OCI-LY1 (cell line): ENCODE measurements around the gene PTTG1.

ENCODE experiments used
- H2AFZ ChIP-seq: fragments of 200-600 bp; sonication (generic), shearing (Covaris generic); 2 replicates; pipeline ENCODE4 v1.6.0; 2014; ENCODE audit warnings: antibody characterized with exemption, mild to moderate bottlenecking, low read length
- H3F3A ChIP-seq: fragments of 200-600 bp; sonication (generic), shearing (Covaris generic); 2 replicates; pipeline ENCODE4 v1.6.0; 2014; ENCODE audit warnings: mild to moderate bottlenecking, antibody characterized with exemption, low read length, moderate library complexity; ENCODE audit not compliant: insufficient read depth
- H3K27ac ChIP-seq: fragments of 200-600 bp; sonication (generic); 2 replicates; pipeline ENCODE4 v1.5.1; 2014; ENCODE audit warnings: low read length, mixed run types, mild to moderate bottlenecking, low read depth; ENCODE audit not compliant: poor library complexity, severe bottlenecking
- H3K27me3 ChIP-seq: fragments of 200-600 bp; sonication (generic); 2 replicates; pipeline ENCODE4 v1.6.0; 2014; ENCODE audit warnings: antibody characterized with exemption, mild to moderate bottlenecking, low read length, moderate library complexity; ENCODE audit not compliant: insufficient read depth
- H3K36me3 ChIP-seq: fragments of 200-600 bp; sonication (generic); 2 replicates; pipeline ENCODE4 v1.6.1; 2014; ENCODE audit warnings: mild to moderate bottlenecking, antibody characterized with exemption, low read length, moderate library complexity, mixed read lengths; ENCODE audit not compliant: insufficient read depth
- H3K4me1 ChIP-seq: fragments of 200-600 bp; sonication (generic); 2 replicates; pipeline ENCODE4 v1.5.1; 2014; ENCODE audit warnings: mild to moderate bottlenecking, low read length, moderate library complexity; ENCODE audit not compliant: insufficient read depth, severe bottlenecking
- H3K4me2 ChIP-seq: fragments of 200-600 bp; sonication (generic), shearing (Covaris generic); 2 replicates; pipeline ENCODE4 v1.6.1; 2014; ENCODE audit warnings: low read length
- H3K4me3 ChIP-seq: fragments of 200-600 bp; sonication (generic); 2 replicates; pipeline ENCODE4 v1.5.1; 2014; ENCODE audit warnings: low read length, low read depth, mild to moderate bottlenecking, mixed read lengths; ENCODE audit not compliant: poor library complexity, severe bottlenecking
- H3K79me2 ChIP-seq: fragments of 200-600 bp; shearing (Covaris generic); 2 replicates; pipeline ENCODE4 v1.6.1; 2016; ENCODE audit warnings: mixed run types, low read length, mixed read lengths; ENCODE audit not compliant: insufficient read depth
- H3K9ac ChIP-seq: fragments of 200-600 bp; sonication (generic), shearing (Covaris generic); 2 replicates; pipeline ENCODE4 v1.6.1; 2014; ENCODE audit warnings: mild to moderate bottlenecking, low read length, mixed read lengths
- H3K9me2 ChIP-seq: fragments of 200-600 bp; sonication (generic), shearing (Covaris generic); 2 replicates; pipeline ENCODE4 v1.6.1; 2014; ENCODE audit warnings: low read depth, mild to moderate bottlenecking, low read length, mixed read lengths
- H3K9me3 ChIP-seq: fragments of 200-600 bp; shearing (Covaris generic); 2 replicates; pipeline ENCODE4 v1.6.1; 2014; ENCODE audit warnings: low read length, mixed read lengths
- H4K20me1 ChIP-seq: fragments of 200-600 bp; sonication (generic), shearing (Covaris generic); 2 replicates; pipeline ENCODE4 v1.6.0; 2016; ENCODE audit warnings: mild to moderate bottlenecking, low read length; ENCODE audit not compliant: insufficient read depth
- CTCF ChIP-seq: fragments of 200-600 bp; sonication (generic), shearing (Covaris generic); IDR thresholded peaks from 2 replicates; pipeline ENCODE4 v1.5.1; 2017; ENCODE audit warnings: mild to moderate bottlenecking, antibody characterized with exemption, low read length, moderate library complexity, mixed read lengths
- EZH2 ChIP-seq: fragments of 200-600 bp; sonication (generic), shearing (Covaris generic); IDR thresholded peaks from 2 replicates; pipeline ENCODE4 v1.8.0; 2017; ENCODE audit warnings: borderline replicate concordance, mixed run types, mild to moderate bottlenecking, antibody characterized with exemption, low read length, moderate library complexity, mixed read lengths

The PTTG1 gene

GRCh38 chr5:160452036-160452435 lies 30.4 kb downstream of the PTTG1 start:
- H3K4me3 ChIP-seq: no peak overlapping the region
- TF ChIP-seq CTCF (no peak), EZH2 (no peak)
- no peak overlapping the region for H3K9ac ChIP-seq
- peaks cover 5% of the 10 kb centered on the region; the same call in 1 of the 2 replicates for H3K9me3 ChIP-seq
- H3K27ac ChIP-seq: no peak overlapping the region
- H3F3A ChIP-seq: no peaks in the 10 kb centered on the region
- no peaks in the 10 kb centered on the region for H4K20me1 ChIP-seq
- H3K79me2 ChIP-seq: no peaks in the 10 kb centered on the region
- H3K4me1 ChIP-seq: no peaks in the 10 kb centered on the region
- no peak overlapping the region for H2AFZ ChIP-seq
- H3K36me3 ChIP-seq: no peaks in the 10 kb centered on the region; the same call in 1 of the 2 replicates
- H3K4me2 ChIP-seq: no peak overlapping the region
- H3K9me2 ChIP-seq: no peaks in the 10 kb centered on the region
- no peaks in the 10 kb centered on the region; the same call in 1 of the 2 replicates for H3K27me3 ChIP-seq

GRCh38 chr5:160452795-160453194 lies 31.1 kb downstream of the PTTG1 start:
- no peak overlapping the region for H2AFZ ChIP-seq
- H3K9ac ChIP-seq: no peak overlapping the region
- H3K4me2 ChIP-seq: no peak overlapping the region

GRCh38 chr5:160453751-160454150 lies 32.1 kb downstream of the PTTG1 start:
- H3K4me2 ChIP-seq: no peak overlapping the region
- H3K36me3 ChIP-seq: no peaks in the 10 kb centered on the region
- H3K9ac ChIP-seq: no peak overlapping the region
- no peaks in the 10 kb centered on the region for H3K9me2 ChIP-seq
- no peak overlapping the region for H2AFZ ChIP-seq
- H3F3A ChIP-seq: no peaks in the 10 kb centered on the region
- no peaks in the 10 kb centered on the region for H3K4me1 ChIP-seq
- H3K79me2 ChIP-seq: no peaks in the 10 kb centered on the region
- TF ChIP-seq EZH2 (no peak), CTCF (no peak)
- H4K20me1 ChIP-seq: no peaks in the 10 kb centered on the region
- H3K4me3 ChIP-seq: no peak overlapping the region
- H3K9me3 ChIP-seq: no peaks in the 10 kb centered on the region
- H3K27me3 ChIP-seq: no peaks in the 10 kb centered on the region; the same call in 1 of the 2 replicates
- H3K27ac ChIP-seq: no peak overlapping the region

More at GRCh38 chr5:160452795-160453194, 31.1 kb downstream of the PTTG1 start:
- H3K9me3 ChIP-seq: peaks cover 2% of the 10 kb centered on the region; the same call in 1 of the 2 replicates
- H3K27me3 ChIP-seq: no peaks in the 10 kb centered on the region; the same call in 1 of the 2 replicates
- TF ChIP-seq CTCF: no peak
- no peak for TF ChIP-seq EZH2
- H3K4me3 ChIP-seq: no peak overlapping the region
- H3K27ac ChIP-seq: no peak overlapping the region
- no peaks in the 10 kb centered on the region for H3K9me2 ChIP-seq
- H3K79me2 ChIP-seq: no peaks in the 10 kb centered on the region
- H3F3A ChIP-seq: no peaks in the 10 kb centered on the region
- no peaks in the 10 kb centered on the region; the same call in 1 of the 2 replicates for H3K36me3 ChIP-seq
- H3K4me1 ChIP-seq: no peaks in the 10 kb centered on the region
- no peaks in the 10 kb centered on the region for H4K20me1 ChIP-seq
